ENCODE data around the gene THSD7B.

DNA sequence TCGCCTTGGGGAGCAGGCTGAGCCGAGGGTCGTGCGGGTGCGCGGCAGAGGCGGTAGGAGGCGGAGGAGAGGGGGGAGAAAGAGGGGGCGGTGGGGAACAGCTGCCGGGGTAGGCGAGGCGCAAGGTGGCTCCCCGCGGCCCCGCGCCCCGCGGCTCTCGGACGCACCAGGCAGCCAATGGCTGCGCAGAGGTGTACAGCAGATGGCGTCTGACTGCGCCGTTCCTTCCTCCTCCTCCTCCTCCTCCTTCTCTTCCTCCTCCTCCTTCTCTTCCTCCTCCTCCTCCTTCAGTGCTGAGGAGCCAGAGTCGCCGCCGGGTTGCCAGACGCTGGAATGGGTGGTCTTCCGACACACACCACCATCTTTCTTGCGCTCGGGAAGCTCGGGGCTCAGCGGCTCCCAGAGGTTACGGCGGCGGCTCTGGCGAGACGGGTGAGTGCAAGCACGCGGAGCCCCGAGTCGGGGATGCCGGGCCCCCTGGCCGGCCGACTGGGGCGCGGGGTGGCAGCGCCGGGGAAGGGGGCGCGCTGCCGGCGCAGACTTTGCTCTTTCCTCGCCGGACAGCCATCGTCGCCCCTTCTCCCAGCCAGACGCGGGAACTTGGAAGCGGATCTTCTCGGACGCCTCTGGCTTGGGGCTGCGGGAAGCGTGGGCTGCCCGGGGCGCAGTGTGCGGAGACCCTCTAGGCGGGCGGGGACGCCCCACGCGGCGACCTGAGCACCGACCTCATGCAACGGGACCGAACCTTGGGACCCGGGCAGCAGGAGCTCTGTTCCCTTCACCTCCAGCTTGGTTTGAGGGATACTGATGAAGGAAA is at the start of gene THSD7B:
- TF ChIP-seq EZH2 (IDR thresholded peaks at IDR 0.05; ENCODE audit: insufficient read depth, poor library complexity, severe bottlenecking) (no peak), EZH2phosphoT487 (IDR thresholded peaks at IDR 0.05; ENCODE audit: insufficient read depth, low read depth) (no peak)
